Lung microvascular endothelial cell (primary cell): ENCODE results near the gene ZBED4. TPM values are rescaled to one million over a fixed set of nuclear protein-coding genes. Genes with fewer than 3 reads are reported as not detected.

Experiments
- DNase-seq, 2 donors: peaks; one replicate each; pipeline versions ENCODE4 v3.0.0 to v3.0.0-alpha.2; 2010; ENCODE audit warnings: low read depth in 2 of 2
- total RNA-seq: library from RNA; depleted of rRNA; stranded (reverse); fragments of >200 nt; gene quantifications from 2 replicates; pipeline ENCODE4 v1.2.1, GENCODE V29; 2014

ZBED4 gene
- total RNA-seq, 1 donor from 2014 or later, result 13.5 TPM

DNA sequence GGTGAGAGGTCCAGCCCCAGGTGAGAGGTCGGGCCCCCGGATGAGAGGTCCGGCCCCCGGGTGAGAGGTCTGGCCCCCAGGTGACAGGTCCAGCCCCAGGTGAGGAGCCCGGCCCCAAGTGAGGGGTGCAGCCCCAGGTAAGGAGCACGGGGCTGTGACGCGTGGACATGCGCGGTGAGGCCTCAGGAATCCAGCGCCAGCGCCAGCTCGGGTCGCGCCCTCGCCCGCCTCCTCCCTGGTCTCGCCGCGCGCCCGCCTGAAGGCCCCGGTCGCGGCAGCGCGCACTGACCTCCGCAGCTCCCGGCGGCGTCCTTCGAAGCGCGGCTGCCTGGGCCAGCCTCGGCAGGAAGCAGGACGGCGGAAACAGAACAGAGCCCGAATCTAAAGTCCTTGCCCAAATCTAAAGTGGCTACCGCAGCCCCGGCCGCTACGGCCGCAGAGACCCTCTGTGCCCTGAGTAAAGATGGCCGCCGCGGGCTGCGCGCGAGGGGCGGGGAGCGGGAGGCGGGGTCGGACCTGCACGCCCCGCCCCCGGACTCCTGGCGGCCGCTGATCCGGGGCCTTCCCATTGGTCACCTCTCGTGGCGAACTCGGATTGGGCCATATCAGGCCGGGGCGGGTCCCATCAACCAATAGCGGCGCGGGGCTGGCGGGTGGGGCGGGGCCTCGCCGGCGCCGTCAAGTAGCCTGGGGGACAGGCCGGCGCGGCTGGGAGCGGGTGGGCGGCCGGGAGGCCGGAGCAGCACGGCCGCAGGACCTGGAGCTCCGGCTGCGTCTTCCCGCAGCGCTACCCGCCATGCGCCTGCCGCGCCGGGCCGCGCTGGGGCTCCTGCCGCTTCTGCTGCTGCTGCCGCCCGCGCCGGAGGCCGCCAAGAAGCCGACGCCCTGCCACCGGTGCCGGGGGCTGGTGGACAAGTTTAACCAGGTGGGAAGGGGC lies 64.6 kb downstream of the ZBED4 start, which contains the start of the genes ALG12 and CRELD2:
ALG12 (minus strand) TSS at position 465 of the 937 bp plus-strand sequence. CDS start 4,673 bp downstream, outside the sequence.
CRELD2 (plus strand) TSS at position 661 of the 937 bp plus-strand sequence; CDS start at position 797, 136 bp downstream.
- peak; percentile 98 to 99 for DNase-seq

DNA sequence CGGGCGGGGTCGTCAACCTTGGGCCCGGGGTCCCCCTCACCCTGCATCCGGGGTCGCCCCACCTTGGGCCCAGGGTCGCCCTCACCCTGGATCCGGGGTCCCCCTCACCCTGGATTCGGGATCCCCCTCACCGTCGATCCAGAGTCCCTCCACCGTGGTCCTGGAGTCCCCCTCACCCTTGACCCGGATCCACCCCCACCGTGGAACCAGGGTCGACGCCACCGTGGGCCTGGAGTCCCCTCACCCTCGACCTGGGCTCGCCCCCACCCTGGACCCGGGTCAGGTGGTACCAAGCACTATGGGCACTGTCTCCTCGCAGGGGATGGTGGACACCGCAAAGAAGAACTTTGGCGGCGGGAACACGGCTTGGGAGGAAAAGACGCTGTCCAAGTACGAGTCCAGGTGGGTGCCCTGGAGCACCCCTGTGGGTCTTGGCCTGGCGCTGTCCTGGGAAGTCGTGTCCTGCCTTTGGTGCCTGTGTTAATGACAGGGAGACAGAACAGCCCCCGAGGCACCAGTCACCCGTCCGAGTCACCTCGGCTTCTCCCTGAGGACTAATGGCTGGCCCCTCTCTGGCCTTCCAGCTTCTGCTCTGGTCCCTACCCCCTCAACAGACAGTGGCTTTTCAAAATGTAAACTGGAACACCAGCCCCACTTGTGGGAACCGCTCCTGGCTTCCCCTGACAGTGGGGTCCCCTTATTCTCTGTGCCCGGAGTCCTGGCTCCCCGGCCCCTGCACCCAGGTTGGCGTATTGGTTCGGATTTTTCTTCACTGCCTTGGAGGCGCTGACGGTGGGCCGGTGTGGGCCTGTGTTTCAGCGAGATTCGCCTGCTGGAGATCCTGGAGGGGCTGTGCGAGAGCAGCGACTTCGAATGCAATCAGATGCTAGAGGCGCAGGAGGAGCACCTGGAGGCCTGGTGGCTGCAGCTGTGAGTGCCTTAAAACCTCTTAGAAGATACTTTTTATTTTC lies 65.6 kb downstream of the ZBED4 start:
- DNase-seq, result no peak

DNA sequence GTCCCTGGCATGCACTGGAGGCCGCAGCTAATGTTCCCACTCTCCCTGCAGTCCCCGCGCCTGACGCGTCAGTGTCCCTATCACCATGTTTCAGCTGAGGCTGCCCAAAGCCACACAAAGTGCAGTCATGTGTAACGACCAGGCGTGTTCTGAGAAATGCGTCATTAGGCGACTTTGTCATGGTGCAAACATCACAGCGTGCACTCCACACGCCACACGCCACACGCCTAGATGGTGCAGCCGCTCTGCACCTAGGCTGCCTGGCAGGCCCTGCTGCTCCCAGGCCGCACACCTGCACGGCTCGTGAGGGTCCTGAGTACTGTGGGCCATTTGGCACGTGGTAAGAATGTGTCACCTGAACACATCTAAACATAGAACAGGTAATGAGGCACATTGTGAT lies 67.2 kb downstream of the ZBED4 start:
- DNase-seq, result no peak

DNA sequence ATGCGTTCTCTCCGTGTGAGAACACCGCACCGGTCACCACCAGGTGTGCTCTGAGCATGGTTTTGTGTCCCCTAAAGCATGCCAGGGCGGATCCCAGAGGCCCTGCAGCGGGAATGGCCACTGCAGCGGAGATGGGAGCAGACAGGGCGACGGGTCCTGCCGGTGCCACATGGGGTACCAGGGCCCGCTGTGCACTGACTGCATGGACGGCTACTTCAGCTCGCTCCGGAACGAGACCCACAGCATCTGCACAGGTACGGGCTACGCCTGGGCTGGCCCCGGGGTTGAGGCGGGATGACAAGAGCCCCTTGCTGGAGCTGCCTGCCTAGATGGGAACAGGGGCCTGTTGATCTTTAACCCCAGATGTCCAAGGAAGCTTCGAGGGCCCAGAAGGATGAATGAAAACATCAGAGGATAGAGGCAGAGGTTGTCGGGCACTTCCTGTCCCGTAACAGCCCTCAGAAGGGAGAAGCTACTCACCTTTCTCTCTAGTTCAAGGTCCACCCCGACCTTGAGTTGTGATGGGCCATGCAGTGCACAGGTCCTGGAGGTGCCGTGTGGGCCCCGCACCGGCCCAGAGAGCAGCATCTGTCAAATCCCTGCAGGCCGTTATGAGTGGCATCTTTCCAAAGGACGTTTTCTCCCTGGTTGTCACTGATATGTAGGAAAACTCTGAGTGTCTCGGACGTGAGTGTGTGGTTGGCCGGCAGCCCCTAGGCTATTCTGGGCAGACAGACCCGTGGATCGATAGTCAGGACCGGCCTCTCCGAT lies 68.0 kb downstream of the ZBED4 start:
- no peak for DNase-seq

DNA sequence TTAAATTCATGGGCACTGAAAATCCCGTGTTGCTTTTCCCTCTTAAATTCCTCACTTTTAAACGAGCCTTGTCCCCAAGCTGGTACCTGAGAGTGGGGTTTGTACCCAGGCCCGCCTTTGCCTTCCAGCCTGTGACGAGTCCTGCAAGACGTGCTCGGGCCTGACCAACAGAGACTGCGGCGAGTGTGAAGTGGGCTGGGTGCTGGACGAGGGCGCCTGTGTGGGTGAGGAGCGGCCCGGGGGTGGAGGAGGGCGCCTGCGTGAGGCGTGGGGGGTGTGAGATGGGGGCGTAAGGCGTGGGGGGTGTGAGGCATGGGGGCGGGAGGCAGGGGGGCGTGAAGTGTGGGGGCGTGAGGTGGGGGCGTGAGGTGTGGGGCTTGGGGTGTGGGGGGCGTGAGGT lies 68.8 kb downstream of the ZBED4 start:
- DNase-seq, result no peak

DNA sequence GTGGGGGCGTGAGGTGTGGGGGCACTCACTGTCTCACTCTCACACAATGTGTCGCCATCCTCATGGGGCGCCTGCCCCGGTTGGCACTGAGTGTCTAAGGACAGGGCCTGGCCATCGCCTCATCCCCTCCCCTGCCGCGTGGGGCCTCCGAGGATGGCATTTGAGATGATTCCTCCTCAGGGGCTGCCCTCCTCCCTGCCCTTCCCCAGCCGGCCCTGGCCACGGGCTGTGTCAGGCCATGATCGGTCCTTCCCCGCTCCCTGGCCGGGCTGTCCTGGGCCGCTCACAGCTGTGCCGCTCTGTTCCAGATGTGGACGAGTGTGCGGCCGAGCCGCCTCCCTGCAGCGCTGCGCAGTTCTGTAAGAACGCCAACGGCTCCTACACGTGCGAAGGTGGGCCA lies 69.3 kb downstream of the ZBED4 start:
- DNase-seq, result no peak

DNA sequence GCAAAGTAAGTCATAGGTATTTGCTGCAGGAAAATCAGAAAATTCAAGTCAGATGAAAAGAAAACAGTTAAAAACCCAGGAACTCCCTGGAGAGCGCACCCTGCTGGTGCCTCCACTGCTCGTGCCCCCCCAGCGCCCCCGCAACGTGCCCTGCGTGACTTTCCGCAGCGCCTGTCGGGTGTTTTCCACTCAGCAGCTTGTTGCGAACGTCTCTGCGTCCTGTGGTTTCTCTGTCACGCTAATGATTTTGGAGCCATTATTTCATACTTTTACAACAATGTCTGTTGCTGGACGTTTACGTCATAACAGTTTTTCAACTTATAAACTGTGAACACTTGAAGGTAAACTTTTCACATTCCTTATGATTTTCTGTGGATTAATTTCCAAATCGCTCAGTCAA lies 69.8 kb downstream of the ZBED4 start:
- DNase-seq, result peak in 1 of 2 donors; percentile 29

DNA sequence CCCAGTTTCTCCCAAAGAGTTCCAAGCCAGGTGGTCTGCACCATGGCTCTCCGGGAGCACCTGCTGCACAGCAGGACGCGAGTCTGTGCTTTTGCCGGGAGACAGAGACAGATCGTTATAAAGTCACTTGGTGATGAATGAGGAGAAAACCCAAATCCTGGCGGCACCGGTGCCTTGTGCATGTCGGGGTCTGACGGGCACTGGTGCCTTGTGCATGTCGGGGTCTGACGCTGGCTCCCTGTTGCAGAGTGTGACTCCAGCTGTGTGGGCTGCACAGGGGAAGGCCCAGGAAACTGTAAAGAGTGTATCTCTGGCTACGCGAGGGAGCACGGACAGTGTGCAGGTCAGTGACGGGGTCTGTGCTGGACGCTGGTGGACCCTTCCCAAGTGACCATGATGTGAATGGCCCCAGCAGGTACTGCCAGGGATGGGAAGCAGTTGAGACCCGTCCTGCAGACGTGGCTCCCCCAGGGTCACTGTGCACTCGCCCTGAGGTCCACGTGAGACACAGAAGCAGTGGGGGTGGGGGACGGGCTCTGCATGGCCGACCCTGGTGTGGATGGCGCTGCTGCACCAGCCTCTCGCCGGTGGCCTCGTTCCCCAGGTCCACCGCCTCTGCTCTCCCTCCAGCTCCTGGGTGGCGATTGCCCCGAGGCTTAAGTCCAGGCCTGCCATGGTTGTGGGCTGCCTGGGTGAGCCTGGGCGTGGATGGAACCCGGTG lies 70.6 kb downstream of the ZBED4 start:
- DNase-seq, result no peak

DNA sequence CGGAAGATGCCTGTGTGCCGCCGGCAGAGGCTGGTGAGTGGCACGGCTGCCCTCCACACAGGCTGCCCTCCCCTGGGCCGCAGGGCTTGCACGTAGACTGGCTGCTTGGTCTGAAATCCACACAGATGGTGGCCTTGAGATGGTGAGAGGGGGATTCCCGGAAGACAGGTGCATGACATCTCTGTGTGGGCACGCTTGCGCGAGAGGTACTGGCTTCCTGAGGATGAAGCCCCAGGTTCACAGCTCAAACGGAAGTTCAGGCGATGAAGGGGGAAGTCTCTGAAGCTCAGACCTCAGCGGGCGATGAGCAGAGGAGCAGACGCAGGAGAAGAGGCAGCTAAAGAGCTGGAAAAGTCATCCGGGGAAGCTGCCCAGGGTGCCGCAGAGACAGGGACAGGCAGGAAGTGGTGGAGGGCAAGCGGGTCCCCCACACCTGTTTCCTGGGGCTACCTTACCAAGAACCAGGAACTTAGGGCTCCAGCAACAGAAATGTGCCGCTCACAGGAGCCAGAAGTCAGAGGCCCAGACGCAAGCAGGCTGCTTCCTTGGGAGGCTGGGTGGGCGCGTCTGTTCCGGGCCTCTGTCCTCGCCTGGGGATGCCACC lies 72.0 kb downstream of the ZBED4 start:
- DNase-seq, result no peak

DNA sequence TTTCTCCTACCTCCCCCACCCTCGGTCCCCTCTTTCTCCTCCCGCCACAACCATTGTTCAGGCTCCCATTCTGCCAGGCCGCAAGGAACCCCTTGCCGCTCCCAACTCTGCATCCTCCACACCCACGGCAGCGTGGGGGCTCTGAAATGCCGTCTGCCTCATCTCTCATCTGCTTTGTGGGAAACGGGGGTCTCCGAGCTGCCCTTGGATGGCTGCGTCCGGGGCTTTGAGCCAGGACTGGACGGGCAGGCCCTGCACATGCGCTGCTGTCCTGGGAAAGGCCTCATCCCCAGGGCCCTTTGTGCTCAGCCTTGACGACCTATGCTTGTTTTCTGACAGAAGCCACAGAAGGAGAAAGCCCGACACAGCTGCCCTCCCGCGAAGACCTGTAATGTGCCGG lies 73.3 kb downstream of the ZBED4 start:
- no peak for DNase-seq

DNA sequence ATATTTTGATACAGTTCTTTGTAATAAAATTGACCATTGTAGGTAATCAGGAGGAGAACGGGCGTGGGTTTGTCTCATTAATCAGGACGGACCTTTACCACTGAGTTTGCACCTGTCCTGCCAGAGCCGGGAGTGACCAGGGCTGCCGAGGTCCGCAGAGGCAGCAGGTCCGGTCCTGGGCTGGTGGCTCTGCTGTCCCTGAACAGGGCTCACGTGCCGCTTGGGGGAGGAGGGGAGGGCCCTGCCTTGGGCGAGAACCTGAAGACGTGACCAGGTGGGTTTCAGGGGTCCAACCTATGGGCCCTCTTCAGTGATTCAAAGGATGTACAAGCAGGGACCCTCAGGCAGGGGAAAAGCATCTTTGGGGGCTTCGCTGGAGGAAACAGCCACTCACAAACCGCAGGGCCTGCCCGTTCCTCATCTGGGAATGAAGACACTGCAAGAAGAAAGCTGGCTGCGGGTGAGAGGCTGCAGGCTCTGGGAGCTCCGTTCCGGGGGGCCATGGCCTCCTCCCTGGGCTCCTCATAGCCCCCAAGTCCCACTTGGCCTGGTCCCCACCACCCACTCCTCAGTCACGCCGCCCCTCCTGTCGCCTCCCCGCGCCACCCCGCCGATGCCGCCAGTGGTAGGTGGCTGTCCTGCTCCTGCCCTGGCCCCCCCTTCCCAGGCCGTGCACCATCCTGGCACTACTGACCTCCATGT lies 74.0 kb downstream of the ZBED4 start:
- no peak for DNase-seq

DNA sequence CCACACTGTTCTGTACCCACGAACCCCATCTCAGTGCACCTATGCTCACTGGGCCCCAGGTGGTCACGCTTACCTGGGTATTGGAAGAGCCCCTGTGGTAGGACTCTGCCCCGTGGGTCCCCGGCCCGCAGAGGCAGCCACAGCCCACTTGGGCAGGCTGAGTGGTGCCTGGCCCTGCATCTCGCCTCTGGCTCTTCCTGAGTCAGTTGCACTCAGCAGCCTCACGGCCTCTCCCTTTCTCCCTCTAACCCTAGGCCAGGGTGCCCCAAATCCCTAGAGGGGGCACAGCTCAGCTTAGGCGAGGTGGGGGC lies 74.5 kb downstream of the ZBED4 start:
- DNase-seq, result no peak

DNA sequence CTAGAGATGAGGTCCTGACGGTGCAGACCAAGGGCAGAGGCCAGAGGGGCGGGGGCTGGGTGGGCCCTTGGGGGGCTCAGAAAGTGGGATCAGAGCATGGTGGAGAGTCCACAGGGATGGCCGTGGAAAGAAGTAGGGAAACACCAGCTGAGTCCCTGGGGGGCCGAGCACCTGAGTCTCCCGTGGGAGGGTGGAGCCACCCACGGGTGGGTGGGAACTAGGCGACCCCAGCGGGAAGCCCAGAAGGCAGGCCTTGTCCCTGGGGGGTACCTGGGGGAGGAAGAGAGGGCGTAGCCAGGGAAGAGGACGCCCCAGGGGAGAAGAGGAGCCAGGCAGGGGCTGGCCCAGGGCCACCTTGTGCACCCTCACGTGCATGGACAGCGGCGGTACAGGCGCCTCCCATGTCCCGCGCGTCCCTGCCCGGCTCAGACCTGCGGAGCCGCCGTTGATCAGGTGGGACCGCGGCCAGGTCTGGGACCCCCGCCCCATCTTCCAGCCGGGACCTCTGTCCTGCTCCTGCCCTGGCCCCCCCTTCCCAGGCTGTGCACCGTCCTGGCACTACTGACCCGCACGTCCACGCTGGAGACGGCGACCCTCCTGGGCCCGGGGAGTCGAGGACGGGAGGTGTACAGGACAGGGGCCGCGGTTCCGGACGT lies 75.0 kb downstream of the ZBED4 start:
- no peak for DNase-seq

DNA sequence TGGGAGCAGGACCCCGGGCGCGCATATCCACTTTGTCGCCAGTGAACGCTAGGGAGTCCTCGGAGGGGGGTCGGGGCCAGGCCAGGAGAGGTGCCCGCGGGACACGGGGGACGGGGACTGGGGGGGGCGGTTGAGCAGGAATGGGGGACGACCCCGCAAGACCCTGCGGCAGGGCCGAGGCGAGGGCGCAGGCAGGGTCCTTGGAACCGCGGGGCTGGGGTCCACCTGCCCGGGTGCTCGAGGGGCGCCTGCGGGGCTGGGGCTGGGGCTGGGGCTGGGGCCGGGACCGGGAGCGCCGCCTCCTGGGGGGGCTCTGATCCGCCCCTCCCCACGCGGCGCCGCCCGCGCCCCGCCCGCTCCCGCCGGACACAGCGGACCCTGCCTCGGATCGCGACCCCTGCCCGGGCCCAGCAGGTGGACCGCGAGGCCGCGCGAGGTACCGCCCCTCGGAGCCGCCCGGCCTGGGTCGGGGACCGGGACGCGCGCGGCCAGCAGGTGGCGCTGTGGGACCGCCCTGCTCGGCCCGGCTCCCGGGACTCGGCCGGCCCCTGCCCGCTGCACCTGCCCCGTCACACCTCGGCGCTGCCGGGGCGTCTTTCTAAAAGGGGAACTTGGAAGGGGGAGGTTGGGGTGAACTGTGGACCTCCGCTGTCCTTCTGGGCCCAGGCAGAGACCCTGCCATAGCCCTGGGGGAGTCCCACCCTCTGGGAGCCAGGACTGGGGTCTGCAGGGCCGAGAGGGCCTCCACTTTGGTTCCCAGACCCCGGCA lies 75.8 kb downstream of the ZBED4 start:
- DNase-seq, result peak; percentile 42 to 68

DNA sequence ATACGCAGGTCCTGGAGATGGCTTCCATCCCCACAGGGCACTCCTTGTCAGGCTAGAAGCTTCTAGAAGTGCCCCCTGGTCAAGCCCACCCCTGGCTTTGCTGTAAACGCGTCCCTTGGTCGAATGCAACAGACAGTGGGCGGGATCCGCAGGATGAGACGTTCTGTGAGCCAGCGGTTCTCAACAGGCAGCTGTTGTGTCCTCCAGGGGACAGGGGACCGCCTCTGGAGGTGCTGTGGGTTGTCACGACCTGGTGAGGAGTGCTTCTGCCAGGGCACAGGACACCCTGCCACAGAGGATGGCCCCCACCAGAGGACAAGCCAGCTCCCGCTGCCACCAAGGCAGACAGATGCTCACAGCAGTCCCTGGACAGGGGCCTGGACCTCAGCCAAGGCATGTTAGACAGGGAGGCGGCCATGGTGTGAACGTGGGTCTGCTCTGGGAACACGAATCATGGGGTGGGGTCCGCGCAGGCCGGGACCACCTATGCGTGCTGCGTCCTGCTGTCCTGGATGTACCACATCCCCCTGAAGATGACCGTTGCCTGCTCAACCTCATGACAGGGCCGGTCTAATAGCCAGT lies 76.4 kb downstream of the ZBED4 start:
- peak in 1 of 2 donors; percentile 39 for DNase-seq

DNA sequence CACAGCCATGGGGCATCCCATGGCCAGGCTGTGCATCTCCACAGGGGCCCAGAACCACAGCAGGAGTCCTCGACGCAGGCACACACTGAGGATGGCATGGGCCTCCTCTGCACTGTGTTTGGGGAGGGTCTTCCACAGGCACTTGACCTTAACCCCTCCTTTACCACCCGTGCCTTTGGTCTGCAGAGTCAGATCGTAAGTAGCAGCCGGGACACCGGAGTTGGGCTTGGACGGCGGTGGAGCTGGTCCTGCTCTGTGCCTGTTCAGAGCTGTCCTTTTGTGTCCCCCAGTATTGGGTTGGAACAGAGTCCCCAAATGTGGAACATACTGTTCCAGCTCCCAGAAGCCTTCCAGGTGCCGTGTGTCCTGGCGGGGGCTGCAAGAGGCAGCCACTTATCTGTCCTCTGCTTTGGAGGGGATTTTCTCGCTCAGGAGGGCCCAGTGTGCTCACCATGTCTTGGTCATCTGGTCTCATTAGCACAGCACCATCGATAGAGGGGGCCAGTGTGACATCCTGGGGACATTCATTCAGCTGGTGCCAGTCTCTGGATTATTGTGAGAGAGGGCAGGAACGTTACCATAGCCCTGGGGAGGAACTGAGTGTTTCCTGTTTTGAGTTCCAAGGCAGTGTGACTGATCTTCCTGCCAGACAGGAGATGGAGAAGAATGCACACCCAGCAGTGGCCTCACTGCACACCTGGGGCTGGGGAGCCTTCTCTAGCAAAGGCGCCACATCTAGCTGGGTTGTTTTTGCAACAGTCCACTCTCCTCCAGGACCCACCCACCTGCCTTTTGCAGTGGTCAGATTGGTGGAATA lies 77.2 kb downstream of the ZBED4 start:
- DNase-seq, result peak; percentile 92 to 93
